HG03565 (cell line): ENCODE results near the gene DYRK4.

ENCODE experiments used
- ATAC-seq: cut with Tn5 transposase; IDR thresholded peaks from one replicate; pipeline ENCODE4 v1.9.1; 2021; ENCODE audit warnings: mild to moderate bottlenecking, moderate library complexity; ENCODE audit not compliant: unreplicated experiment

The DYRK4 gene

DNA sequence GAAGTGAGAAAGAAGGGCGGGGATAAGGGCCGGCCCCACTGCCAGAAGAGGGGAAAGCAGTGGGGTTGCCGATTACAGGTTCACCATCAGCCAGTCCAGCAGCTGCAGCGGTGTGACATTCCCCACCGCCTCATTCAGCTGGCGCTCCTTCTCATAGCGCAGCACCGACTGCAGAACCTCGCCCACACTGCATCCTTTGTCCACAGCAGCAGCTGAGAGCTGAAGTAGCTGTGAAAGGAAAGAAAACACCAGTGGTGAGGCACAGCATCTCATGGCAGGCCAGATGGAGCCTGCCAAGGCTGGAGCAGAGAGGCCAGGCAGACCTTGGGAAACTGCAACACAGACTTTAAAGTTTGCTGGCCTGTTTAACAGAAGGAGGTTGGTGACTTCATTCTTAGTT is 53.7 kb downstream of the DYRK4 start:
- ATAC-seq, result no peak

DNA sequence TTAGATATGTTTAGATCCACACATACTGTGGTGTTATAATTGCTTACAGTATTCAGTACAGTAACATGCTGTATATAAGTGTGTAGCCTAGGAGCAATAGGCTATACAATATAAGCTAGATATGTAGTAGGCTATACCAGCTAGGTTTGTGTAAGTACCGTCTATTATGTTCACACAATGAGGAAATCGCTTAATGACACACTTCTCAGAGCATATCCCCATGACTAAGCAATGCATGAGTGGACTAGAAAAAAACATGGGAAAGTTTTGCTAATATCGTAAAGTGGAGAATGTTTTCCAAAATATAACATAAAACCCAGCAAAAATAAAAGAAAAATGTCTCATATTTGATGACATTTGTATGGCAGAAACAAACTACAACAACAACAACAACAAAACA is 59.5 kb downstream of the DYRK4 start:
- no peak for ATAC-seq

DNA sequence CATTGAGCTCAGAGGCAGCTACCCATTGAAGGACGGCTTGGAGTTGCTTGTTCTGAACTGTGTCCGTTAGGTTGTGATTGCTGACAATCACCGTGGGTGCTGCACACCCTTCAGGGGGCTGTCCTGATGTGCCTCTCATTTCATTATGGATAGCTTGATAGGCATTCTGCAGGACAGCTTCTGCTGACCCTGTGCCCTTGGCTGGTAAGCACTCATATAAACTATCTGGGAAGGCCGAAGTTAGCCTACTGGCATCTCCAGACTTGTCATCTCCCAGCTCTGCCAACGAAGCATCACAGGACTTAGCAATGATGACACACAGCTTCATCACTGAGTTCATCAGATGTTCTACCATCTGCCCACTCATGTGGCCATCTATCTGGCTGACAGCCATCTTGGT is 64.5 kb downstream of the DYRK4 start:
- ATAC-seq, result no peak

GRCh38 chr12:4628406-4628805 is 66.4 kb downstream of the DYRK4 start:
- no peak for ATAC-seq

GRCh38 chr12:4630262-4630661 is 68.3 kb downstream of the DYRK4 start:
- ATAC-seq, result no peak

GRCh38 chr12:4643747-4644146 is 81.7 kb downstream of the DYRK4 start:
- ATAC-seq, result no peak

DNA sequence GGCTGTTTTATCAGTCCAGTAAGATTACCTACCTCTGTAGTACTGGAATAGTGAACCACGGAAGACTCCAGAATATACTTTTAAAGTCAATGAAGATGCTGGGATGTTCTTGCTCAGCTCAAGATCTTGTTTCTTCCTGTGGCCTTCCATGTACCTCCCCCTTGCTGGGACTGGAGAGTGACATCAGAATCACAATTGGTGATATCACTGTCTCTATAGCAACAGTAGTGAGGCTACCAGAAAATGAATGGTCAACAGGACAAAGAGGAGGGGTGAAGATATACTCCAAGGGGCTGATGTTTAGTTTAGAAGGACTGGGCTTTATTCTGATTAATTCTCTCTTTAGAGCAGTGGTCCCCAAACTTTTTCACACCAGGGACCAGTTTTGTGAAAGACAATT is 83.0 kb downstream of the DYRK4 start:
- ATAC-seq, result no peak

- ATAC-seq, result no peak
These were observed 86.1 kb downstream of the DYRK4 start for GRCh38 chr12:4648104-4648500.

GRCh38 chr12:4648501-4649357 is 86.7 kb downstream of the DYRK4 start, which contains the start of the genes AKAP3 and NDUFA9:
TSS of gene AKAP3 (minus strand) at chr12:4649051. CDS start at chr12:4638196, 10,855 bp downstream.
TSS of gene NDUFA9 (plus strand) at chr12:4649114. CDS start at chr12:4649127, 13 bp downstream.
- ATAC-seq, result peak; percentile 71

DNA sequence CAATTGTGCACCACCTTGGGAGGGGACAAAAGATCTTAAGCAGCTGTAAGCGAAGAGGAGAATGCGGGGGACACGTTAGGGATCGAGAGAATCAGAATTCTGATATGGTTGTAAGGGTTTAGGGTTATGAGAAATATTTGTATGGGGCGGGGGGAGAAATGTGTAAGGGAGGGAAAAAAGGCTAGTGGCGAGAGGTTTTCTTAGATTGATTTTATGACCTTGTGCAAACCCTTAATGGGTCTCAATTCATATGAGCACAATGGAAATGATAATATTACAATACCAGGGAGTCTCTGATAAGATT is 87.3 kb downstream of the DYRK4 start:
- no peak for ATAC-seq

DNA sequence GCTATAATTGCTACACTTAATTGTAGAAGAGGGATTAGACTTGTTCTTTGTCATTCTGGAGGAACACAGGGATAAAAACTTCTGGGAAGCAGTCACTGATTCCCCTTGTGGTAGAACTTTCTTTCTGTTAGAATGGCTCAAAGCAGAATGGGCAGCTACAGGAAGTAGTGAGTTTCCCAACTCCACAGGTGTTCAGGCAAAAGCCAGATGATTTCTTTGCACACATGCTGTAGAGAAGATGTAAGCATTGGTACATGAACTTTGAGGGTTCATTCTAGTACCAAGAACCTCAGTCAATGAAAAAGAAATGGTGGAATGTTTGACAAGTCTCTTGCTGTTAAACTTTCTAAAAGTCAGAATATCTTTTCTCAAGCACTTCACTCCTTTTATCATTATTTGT is 91.2 kb downstream of the DYRK4 start:
- ATAC-seq, result no peak

- no peak for ATAC-seq
These were observed 91.7 kb downstream of the DYRK4 start for GRCh38 chr12:4653691-4654090.
